Ascending aorta (tissue), 2 donors: Measurements from ENCODE around the gene MPZL1. TPM values are rescaled to one million over a fixed set of nuclear protein-coding genes. Genes with fewer than 3 reads are reported as not detected.

ENCODE experiments used
- DNase-seq, 2 donors: peaks; one replicate each; pipeline ENCODE4 v3.0.0-alpha.2; 2019; ENCODE audit warnings: low spot score in 2 of 2
- H3K27ac ChIP-seq, 2 donors: fragments of 200-600 bp; sonication (generic); one replicate each; pipeline ENCODE4 v1.5.1; 2016 to 2017; ENCODE audit warnings: mild to moderate bottlenecking in 1 of 2
- H3K27me3 ChIP-seq: fragments of 200-600 bp; sonication (generic); one replicate; pipeline ENCODE4 v1.5.1; 2017
- H3K36me3 ChIP-seq, 2 donors: fragments of 200-600 bp; sonication (generic); one replicate each; pipeline ENCODE4 v1.5.1; 2016
- H3K4me1 ChIP-seq, 2 donors: fragments of 200-600 bp; sonication (generic); one replicate each; pipeline ENCODE4 v1.5.1; 2016 to 2017; ENCODE audit warnings: mild to moderate bottlenecking in 1 of 2
- H3K4me3 ChIP-seq, 2 donors: fragments of 200-600 bp; sonication (generic); one replicate each; pipeline ENCODE4 v1.5.1; 2016 to 2017; ENCODE audit warnings: mild to moderate bottlenecking in 1 of 2
- H3K9me3 ChIP-seq, 2 donors: fragments of 200-600 bp; sonication (generic); one replicate each; pipeline ENCODE4 v1.5.1; 2016
- intact Hi-C: fragments of 100-400 bp; cut with DNase I; formaldehyde crosslinking; loops from one replicate; pipeline ENCODE4 v1.15.1; 2023
- total RNA-seq: library from RNA; depleted of rRNA; stranded (reverse); fragments of >200 nt; gene quantifications from one replicate; pipeline ENCODE4 v1.1.0, GENCODE V29; 2016
- TF ChIP-seq, protein P1 (sequence below), 3 experiments: fragments of 200-600 bp in 2 of 3; fragments of 450-650 bp in 1 of 3; sonication (generic) in 2 of 3; IDR thresholded peaks; one replicate each; pipeline ENCODE4 v1.5.1; 2016 to 2019; ENCODE audit warnings: antibody characterized with exemption in 3 of 3, mild to moderate bottlenecking in 1 of 3, moderate library complexity in 1 of 3

Gene MPZL1
- total RNA-seq, 1 donor from 2014 or later, result 58.9 TPM

GRCh38 chr1:167695147-167695546 is 26.6 kb upstream of the MPZL1 start:
- no peak for DNase-seq
- Histone ChIP-seq H3K27me3 (no peaks in the 10 kb centered on the region), H3K4me1 (peaks cover 0 to 12% of the 10 kb centered on the region in 2 donors), H3K36me3 (no peaks in the 10 kb centered on the region), H3K9me3 (no peaks in the 10 kb centered on the region), H3K27ac (no peak overlapping the region), H3K4me3 (no peak overlapping the region)
- intact Hi-C loops, result no loop called here
- TF ChIP-seq, protein P1, sequence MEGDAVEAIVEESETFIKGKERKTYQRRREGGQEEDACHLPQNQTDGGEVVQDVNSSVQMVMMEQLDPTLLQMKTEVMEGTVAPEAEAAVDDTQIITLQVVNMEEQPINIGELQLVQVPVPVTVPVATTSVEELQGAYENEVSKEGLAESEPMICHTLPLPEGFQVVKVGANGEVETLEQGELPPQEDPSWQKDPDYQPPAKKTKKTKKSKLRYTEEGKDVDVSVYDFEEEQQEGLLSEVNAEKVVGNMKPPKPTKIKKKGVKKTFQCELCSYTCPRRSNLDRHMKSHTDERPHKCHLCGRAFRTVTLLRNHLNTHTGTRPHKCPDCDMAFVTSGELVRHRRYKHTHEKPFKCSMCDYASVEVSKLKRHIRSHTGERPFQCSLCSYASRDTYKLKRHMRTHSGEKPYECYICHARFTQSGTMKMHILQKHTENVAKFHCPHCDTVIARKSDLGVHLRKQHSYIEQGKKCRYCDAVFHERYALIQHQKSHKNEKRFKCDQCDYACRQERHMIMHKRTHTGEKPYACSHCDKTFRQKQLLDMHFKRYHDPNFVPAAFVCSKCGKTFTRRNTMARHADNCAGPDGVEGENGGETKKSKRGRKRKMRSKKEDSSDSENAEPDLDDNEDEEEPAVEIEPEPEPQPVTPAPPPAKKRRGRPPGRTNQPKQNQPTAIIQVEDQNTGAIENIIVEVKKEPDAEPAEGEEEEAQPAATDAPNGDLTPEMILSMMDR (IDR thresholded peaks at IDR 0.05), result no peak

GRCh38 chr1:167695756-167696561 is 25.8 kb upstream of the MPZL1 start:
- Histone ChIP-seq H3K27ac (no peak overlapping the region), H3K27me3 (no peaks in the 10 kb centered on the region), H3K9me3 (no peaks in the 10 kb centered on the region), H3K4me1 (peaks cover 0 to 12% of the 10 kb centered on the region in 2 donors), H3K4me3 (no peak overlapping the region), H3K36me3 (no peaks in the 10 kb centered on the region)
- intact Hi-C loops, result no loop called here
- TF ChIP-seq, protein P1 (IDR thresholded peaks at IDR 0.05), result no peak
- DNase-seq, result no peak

DNA sequence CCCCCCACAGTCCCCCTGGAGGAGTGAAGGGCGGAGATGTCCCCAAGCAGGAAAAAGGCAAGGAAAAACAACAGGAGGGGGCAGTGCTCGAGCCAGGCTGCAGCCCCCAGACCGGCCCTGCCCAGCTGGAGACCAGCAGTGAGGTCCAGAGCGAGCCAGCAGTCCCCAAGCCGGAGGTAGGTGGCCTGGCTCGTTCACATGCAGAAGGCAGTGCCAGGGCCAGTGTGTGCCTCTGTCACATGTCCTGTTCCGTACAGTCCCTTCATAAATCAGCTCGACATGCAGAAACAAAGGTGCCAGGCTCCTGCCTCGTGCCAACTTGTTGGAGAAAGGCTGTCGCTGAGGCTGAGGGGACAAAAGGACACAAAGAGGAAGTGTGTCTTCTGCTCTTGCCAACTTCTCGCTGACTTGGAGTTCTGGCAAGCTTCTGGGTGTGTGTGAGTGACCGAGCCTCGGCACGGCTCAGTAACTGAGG is 24.1 kb upstream of the MPZL1 start:
- Histone ChIP-seq H3K27ac (peak overlapping the region; percentile 47 to 63), H3K4me1 (peaks cover 0 to 12% of the 10 kb centered on the region in 2 donors), H3K4me3 (no peak overlapping the region), H3K36me3 (no peaks in the 10 kb centered on the region), H3K9me3 (no peaks in the 10 kb centered on the region), H3K27me3 (no peaks in the 10 kb centered on the region)
- intact Hi-C loops, result no loop called here
- TF ChIP-seq, protein P1 (IDR thresholded peaks at IDR 0.05), result no peak
- DNase-seq, result no peak

DNA sequence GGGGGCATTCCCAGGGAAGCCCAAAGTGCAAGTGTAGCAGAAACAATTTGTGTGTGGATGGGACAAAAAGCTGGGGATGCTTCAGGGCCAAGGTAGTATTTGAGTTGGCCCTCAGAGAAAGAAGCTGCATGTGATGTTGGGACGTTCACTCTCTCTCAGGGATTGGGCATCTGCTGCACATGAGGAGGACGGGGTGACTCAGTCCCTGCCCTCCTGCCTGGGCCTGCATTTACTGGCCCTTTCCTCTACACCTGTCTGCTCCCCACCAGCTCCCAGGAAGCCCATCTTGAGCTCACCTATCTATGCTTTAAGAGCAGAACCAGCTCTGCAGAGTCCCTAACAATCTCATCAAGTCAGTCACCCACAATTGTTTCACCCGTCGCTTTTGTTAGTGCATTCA is 23.5 kb upstream of the MPZL1 start:
- Histone ChIP-seq H3K27me3 (no peaks in the 10 kb centered on the region), H3K36me3 (no peaks in the 10 kb centered on the region), H3K27ac (peak overlapping the region in 1 of 2 donors; percentile 47), H3K9me3 (no peaks in the 10 kb centered on the region), H3K4me1 (peaks cover 0 to 12% of the 10 kb centered on the region in 2 donors), H3K4me3 (no peak overlapping the region)
- TF ChIP-seq, protein P1 (IDR thresholded peaks at IDR 0.05), result no peak
- intact Hi-C loops, result no loop called here
- no peak for DNase-seq

DNA sequence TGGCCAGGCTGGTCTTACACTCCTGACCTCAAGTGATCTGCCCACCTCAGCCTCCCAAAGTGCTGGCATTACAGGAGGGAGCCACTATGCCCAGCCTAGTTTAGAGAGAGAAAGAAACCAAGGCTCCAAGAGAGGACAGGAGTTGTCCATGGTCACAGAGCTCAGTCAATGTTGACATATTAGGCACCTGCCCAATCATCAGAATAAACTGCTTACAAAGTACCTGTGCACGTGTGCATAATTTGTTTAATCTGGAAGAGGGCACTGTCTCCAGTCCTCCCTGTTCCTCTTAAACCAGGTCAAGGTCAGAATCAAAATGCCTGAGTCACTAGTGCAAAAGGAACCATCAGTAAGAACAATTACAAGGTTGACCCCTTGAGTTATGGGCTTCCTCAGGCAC is 20.3 kb upstream of the MPZL1 start:
- TF ChIP-seq, protein P1 (IDR thresholded peaks at IDR 0.05), result no peak
- no peaks in the 10 kb centered on the region for H3K27me3 ChIP-seq
- H3K36me3 ChIP-seq, result no peaks in the 10 kb centered on the region
- H3K27ac ChIP-seq, result no peak overlapping the region
- intact Hi-C loops, result no loop called here
- no peak for DNase-seq
- H3K4me3 ChIP-seq, result no peak overlapping the region
- no peaks in the 10 kb centered on the region for H3K9me3 ChIP-seq
- H3K4me1 ChIP-seq, result peaks cover 0 to 12% of the 10 kb centered on the region in 2 donors
